WTC11 (cell line): ENCODE data around the gene B4GALT6. TPM values are rescaled to one million over a fixed set of nuclear protein-coding genes. Genes with fewer than 3 reads are reported as not detected.
A peak's percentile ranks its signal among the peaks of the same experiment; 100 is the strongest.

ENCODE experiments used
- ATAC-seq: fragments of 200-7000 bp; cut with Tn5 transposase; 2 replicates; pipeline ENCODE4 v1.10.0; 2021; ENCODE audit warnings: mild to moderate bottlenecking, moderate library complexity
- CTCF ChIA-PET: fragments of 300-600 bp; sonication (Branson Sonifier 250); formaldehyde crosslinking; loops from one replicate; lab custom pipeline; 2021; ENCODE audit warnings: antibody characterized with exemption; lab: Charles Lee
- POLR2A ChIA-PET: fragments of 350-600 bp; sonication (Branson Sonifier 250); formaldehyde crosslinking; loops from one replicate; lab custom pipeline; 2021; ENCODE audit warnings: antibody characterized with exemption; lab: Charles Lee
- DNase-seq: peaks from one replicate; pipeline ENCODE4 v3.0.0; 2021; ENCODE audit warnings: low spot score
- H3K27ac Mint-ChIP-seq: 2 replicates; pipeline ENCODE4 v1.8.0; 2021; ENCODE audit warnings: mixed read lengths
- H3K27me3 Mint-ChIP-seq: 2 replicates; pipeline ENCODE4 v1.8.0; 2021; ENCODE audit warnings: low read depth, mild to moderate bottlenecking, moderate library complexity, mixed read lengths
- H3K36me3 Mint-ChIP-seq: 2 replicates; pipeline ENCODE4 v1.8.0; 2021; ENCODE audit warnings: mixed read lengths
- H3K4me1 Mint-ChIP-seq: 2 replicates; pipeline ENCODE4 v1.8.0; 2022; ENCODE audit warnings: mixed read lengths
- H3K4me3 Mint-ChIP-seq: 2 replicates; pipeline ENCODE4 v1.8.0; 2021; ENCODE audit warnings: mild to moderate bottlenecking, moderate library complexity, mixed read lengths
- H3K9me3 Mint-ChIP-seq: 2 replicates; pipeline ENCODE4 v1.8.0; 2021; ENCODE audit warnings: mixed read lengths
- AR ChIP-seq: fragments of 250-450 bp; sonication (Bioruptor Pico); IDR thresholded peaks from 2 replicates; pipeline ENCODE4 v1.9.0; 2021; ENCODE audit warnings: mild to moderate bottlenecking
- ARID4B ChIP-seq: sonication (generic); formaldehyde crosslinking; IDR thresholded peaks from 2 replicates; pipeline ENCODE4 v1.8.0; 2023; ENCODE audit warnings: missing genetic modification reagents, mild to moderate bottlenecking, borderline replicate concordance
- EMX1 ChIP-seq: fragments of 250-450 bp; sonication (Bioruptor Pico); IDR thresholded peaks from 2 replicates; pipeline ENCODE4 v1.8.0; 2021; ENCODE audit warnings: mild to moderate bottlenecking
- FOXJ3 ChIP-seq: sonication (generic); formaldehyde crosslinking; IDR thresholded peaks from 2 replicates; pipeline ENCODE4 v1.9.0; 2021; ENCODE audit warnings: missing genetic modification reagents, mild to moderate bottlenecking, borderline replicate concordance
- FOXP4 ChIP-seq: sonication (generic); formaldehyde crosslinking; IDR thresholded peaks from 2 replicates; pipeline ENCODE4 v1.8.0; 2022; ENCODE audit warnings: mild to moderate bottlenecking, missing genetic modification reagents
- NFE2L1 ChIP-seq: sonication (generic); formaldehyde crosslinking; IDR thresholded peaks from 2 replicates; pipeline ENCODE4 v1.8.1; 2023; ENCODE audit warnings: missing genetic modification reagents
- NR2C2 ChIP-seq: sonication (generic); formaldehyde crosslinking; IDR thresholded peaks from 2 replicates; pipeline ENCODE4 v1.8.0; 2022; ENCODE audit warnings: mild to moderate bottlenecking, missing genetic modification reagents
- PREB ChIP-seq: sonication (generic); formaldehyde crosslinking; IDR thresholded peaks from 2 replicates; pipeline ENCODE4 v1.8.1; 2022; ENCODE audit warnings: mild to moderate bottlenecking, missing genetic modification reagents, moderate library complexity, borderline replicate concordance
- PRRX2 ChIP-seq: fragments of 250-450 bp; sonication (Bioruptor Pico); IDR thresholded peaks from 2 replicates; pipeline ENCODE4 v1.8.0; 2021; ENCODE audit warnings: mild to moderate bottlenecking
- ZNF425 ChIP-seq: fragments of 250-450 bp; sonication (Bioruptor Pico); conservative IDR thresholded peaks from 2 replicates; pipeline ENCODE4 v1.9.0; 2021; ENCODE audit warnings: mild to moderate bottlenecking
- total RNA-seq: library from RNA; stranded (reverse); gene quantifications from 3 replicates; pipeline ENCODE4 v1.2.3, GENCODE V29; 2021

B4GALT6 gene
- total RNA-seq, 1 experiment from 2014 or later: 50.6 TPM

GRCh38 chr18:31658670-31659575 lies 25.5 kb downstream of the B4GALT6 start:
- Mint-ChIP-seq H3K27me3 (no peaks in the 10 kb centered on the region), H3K27ac (peak overlapping the region; percentile 67), H3K9me3 (peaks cover 14% of the 10 kb centered on the region), H3K4me1 (peaks cover 25% of the 10 kb centered on the region), H3K4me3 (no peak overlapping the region), H3K36me3 (peaks cover 38% of the 10 kb centered on the region)
- ChIA-PET POLR2A (no interaction called here), CTCF (interaction anchor here (0.8 to 1.5 kb wide), 2 partner anchors 22 to 235 kb away, joined by 3 to 6 read pairs; no protein-coding TSS in a partner anchor)
- ATAC-seq: no peak
- no peak for TF ChIP-seq NFE2L1 (CRISPR knock-in tag)
- no peak for DNase-seq

- peaks cover 30% of the 10 kb centered on the region for H3K4me1 Mint-ChIP-seq
- ATAC-seq (peak; percentile 57), DNase-seq (no peak)
- peak overlapping the region; percentile 67 for H3K27ac Mint-ChIP-seq
- H3K36me3 Mint-ChIP-seq: peaks cover 39% of the 10 kb centered on the region
- ChIA-PET CTCF (interaction anchor here (0.8 to 1.5 kb wide), 2 partner anchors 22 to 234 kb away, joined by 3 to 6 read pairs; no protein-coding TSS in a partner anchor), POLR2A (no interaction called here)
- H3K9me3 Mint-ChIP-seq: peaks cover 14% of the 10 kb centered on the region
- TF ChIP-seq NR2C2 (CRISPR knock-in tag) (no peak), EMX1 (CRISPR knock-in tag) (no peak), ZNF425 (CRISPR knock-in tag) (no peak), ARID4B (CRISPR knock-in tag) (no peak), PREB (CRISPR knock-in tag) (no peak), FOXJ3 (CRISPR knock-in tag) (no peak), FOXP4 (no peak), PRRX2 (CRISPR knock-in tag) (no peak), AR (CRISPR knock-in tag) (no peak)
- no peak overlapping the region for H3K4me3 Mint-ChIP-seq
- no peaks in the 10 kb centered on the region for H3K27me3 Mint-ChIP-seq
Measured at GRCh38 chr18:31657823-31658669, 26.3 kb downstream of the B4GALT6 start.
